NCI-H1092 treated with DMSO at 0.1 percent for 48 hours (cell line): Measurements from ENCODE around the gene BABAM2.

Source experiments
- DNase-seq: peaks from one replicate; lab custom pipeline; 2025; lab: John Stamatoyannopoulos, UW

Gene BABAM2

DNA sequence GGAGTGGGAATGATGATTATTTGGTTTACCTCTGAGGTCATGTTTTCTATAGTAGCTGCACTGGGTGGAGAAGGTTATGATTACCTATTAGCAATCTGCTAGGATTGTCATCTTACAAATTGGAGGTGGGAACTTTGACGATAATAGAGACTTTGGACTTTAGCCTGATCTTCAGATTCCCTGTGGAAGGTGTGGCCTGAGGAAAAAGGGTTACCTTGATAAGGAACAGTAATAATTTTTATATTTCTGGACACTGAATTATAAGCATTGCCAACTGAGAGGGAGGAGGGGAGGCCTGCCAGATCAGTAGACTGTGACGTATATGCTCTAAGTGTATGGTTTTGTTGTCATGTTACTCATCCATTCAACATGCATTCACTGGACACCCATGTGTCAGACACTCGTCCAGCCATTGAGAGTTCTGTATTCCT, 318.7 kb downstream of the BABAM2 start:
- no peak for DNase-seq

DNA sequence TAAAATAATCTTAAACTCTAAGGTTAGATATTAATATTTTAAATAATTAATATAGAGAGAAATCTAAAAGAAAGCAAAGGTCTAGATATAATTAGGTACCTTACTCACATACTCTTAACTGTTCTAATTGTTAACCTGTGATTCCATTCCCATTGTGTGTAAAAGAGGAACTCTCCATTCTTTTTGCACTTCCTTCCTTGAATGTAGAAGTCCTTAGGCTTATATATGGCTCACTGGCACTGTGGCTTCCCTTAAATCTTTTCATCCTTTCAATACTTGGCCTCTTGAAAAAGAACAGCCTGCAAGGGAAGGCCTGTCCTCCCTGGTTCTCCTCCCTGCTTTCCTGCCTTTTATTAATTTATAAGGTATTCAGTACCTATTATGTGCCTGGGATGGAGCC, 319.3 kb downstream of the BABAM2 start:
- DNase-seq = no peak

DNA sequence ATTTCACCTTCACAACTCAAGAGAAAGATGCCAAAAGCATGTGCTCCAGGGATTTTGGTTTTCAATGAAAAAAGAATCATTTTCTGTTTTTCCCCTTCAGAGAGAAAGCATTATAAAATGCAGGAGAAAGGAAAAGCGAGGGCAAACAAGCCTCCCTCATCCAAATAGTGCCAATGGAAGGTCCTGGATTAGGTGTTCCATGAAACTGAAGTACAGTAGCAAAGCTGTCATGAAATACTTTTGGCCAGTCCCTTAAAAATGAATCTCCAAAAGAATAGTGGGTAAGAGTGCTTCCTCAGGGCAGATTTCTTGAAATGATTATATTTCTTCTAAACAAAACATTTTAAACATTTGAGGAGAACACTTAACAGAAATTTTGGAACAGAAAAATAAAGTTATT, 320.0 kb downstream of the BABAM2 start:
- DNase-seq = no peak

DNA sequence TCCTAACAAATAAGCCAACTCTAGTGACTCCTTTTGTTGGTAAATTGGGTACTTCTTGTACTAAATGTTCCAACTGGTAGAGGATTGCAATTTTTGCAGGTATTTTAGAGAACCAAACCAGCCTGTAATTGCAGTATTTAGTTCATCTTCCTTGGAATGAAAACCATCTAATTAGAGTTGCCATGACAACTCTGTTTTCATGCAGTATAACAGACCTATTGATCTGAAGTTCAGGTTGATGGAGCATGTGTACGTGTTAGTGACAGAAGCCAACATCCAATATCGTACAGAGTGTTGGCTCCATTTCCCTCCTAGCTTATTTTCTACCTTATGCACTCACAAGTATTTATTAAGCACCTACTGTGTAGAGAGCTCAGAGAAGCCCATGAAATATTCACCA, 325.8 kb downstream of the BABAM2 start:
- no peak for DNase-seq

DNA sequence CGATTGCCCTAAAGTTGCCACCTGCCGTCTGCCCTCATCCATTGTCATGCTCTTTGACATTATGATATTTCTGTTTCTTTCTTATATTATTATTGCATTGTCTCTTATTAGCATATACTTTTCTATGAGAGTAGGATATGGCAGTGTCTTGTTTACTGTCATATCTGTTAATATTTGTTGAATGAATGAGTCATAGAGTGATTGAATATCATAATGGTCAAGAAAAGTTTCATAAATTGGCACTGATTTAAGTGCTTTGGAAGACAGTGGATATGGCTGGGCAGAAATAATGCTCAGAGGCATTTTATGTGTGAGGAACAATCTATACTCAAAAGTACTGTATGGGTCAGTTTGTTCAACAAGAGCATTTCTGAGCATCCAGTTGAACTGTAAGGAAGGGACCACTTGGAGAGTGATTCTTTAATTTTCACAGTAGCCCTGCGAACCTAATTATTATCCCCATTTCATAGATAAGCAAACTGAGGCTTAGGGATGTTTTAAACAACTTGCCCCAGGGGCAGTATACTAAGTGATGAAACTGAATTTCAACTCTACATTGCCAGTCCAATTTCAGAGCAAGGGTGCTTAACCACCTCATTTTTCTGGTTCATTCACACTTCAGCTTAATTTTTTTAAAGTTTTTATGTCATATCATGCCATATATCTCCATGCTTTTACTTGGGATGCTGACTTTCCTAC, 326.7 kb downstream of the BABAM2 start:
- DNase-seq = no peak

DNA sequence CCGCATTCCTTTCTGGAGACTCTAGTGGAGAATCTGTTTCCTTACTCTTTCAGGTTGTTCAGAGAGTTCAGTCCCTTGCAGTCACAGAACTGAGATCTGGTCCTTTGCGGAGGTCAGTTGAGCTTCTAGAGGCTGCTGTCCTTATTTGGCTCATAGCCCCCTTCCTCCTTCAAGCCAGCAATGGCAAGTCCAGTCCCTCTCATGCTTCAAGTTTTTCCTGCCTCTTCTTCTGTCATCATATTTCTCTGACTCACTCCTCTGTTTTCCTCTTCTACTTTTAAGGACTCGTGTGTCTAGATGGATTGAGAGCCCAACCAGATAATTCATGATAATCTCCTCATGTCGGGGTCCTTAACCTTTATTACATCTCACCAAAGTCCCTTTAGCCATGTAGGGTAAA, 328.6 kb downstream of the BABAM2 start:
- no peak for DNase-seq

DNA sequence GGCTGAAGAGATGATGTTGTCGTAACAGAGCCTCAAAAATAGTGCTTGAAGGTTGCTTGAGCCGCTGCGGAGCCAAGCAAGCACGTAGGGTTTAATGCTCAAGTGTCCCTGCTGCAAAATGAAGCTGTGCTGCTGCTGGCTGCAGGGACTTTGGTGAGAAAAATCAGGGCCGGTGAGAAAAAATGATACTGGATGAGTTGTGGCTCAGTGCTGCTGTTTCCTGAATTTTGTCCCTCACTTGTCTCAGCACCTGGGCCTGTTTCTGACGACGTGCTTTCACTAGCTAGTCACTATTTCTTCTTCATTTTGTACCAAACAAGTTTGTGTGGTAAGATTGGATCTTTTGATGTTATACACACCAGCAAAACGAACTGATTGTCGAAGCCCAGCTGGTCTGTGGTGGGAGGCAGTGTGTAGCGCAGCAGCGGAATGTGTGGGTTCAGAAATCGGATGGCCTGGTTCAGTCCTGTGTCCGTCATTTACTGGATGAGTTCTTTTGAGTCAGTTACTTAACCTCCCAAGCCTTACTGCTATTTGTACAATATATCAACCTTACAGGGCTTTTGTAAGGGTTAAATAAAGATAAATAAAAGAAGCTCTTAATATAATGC, 329.3 kb downstream of the BABAM2 start:
- DNase-seq = no peak

DNA sequence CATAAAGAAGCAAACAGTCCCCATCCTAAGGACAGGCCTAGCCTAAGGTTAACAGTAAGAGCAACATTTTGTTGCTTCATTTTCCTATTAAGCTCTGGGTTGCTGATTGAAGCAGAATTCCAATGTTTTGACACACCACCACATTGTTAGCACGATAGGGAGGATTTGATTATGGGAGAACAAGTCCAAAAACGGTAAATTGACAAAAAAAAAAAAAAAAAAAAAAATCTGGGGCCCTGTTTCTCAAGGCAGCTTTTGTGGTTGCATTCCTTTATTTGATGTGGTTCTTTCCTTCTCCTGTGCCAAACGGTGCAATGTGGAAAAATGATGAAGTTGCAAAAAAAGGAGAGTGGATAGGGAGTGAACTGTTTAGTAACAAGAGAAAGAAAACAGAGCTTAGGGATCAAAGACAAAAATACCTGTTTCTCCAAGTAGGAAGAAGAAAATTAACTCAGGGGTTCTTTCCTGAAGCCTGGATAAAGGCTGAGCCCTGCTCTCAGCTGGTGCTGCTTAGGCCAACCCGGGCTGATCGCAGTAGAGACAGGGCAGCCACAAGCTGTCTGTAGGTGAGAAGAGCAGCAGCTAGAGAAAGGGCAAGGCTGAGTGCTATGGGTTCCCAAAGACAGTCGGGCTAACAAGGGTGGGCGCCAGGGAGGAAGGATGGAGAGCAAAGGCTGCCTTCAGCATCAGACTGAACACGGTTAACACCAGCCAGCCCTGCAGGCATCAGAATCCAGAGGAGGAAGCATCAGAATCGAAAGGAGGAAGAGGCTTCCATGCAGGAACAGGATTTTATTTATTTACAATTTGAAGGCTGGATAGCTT, 334.3 kb downstream of the BABAM2 start:
- no peak for DNase-seq

DNA sequence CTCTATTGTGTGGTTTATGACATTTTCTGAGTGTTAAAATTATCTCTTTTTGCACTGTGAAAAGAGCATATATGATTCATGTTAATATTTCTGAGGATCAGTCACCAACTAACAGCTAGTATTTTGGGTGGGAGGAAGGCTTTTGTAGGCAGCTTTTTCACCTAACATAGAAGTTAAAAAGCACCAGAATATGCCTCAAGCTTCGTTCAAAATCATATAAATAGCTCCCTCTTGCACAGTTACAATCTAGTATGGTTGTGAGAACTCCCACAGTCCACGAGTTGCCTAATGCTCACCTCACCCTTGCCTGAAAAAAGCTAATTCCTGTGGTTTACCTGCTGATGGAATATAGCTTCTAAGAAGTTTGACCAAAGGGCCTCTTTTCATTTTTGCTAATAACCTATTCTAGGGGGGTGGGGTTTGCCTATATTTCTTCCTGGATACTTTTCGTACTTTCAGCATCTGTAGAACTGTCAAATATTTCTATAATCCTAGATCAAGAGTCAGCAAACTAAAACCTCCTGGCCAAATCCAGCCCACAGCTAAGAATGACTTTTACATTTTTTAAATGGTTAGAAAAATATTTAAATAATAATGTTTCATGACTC, 335.0 kb downstream of the BABAM2 start:
- no peak for DNase-seq

DNA sequence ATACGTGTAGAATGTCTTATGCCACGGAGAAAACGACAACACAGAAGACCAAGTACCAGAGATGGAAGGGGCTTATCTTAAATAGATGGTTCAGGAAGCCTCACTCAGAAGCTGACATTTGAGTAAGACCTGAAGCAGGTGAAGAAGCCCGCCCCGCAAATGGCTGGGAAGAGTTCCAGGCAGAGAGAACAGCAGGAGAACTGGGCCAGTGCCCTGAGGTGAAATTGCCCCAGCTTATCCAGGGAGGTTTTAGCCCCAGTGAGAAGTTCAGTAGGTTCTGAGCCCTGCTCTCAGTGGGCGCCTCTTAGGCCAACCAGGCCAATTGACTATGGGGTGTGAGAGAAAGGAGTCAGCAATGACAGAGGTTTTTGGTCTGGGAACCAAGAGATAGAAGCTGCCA, 336.0 kb downstream of the BABAM2 start:
- DNase-seq = no peak

DNA sequence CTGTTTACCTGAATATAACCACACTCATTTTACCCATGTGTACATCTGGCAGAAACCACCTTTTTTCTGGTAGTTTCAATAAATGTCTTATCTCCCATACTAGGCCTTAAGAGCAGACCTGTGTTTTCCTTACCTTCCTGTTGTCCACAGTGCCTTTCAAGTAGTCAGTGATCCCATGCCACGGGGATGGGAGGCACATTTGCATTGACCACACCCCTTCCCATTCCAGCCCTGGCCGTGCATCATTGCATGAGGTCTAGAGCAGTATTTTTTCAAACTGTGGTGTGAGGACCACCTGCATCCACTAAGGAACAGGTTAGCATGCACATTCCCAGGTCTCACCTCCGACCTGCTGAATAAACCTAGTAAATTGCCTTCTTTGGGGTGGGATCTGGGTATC, 337.0 kb downstream of the BABAM2 start:
- DNase-seq = no peak

DNA sequence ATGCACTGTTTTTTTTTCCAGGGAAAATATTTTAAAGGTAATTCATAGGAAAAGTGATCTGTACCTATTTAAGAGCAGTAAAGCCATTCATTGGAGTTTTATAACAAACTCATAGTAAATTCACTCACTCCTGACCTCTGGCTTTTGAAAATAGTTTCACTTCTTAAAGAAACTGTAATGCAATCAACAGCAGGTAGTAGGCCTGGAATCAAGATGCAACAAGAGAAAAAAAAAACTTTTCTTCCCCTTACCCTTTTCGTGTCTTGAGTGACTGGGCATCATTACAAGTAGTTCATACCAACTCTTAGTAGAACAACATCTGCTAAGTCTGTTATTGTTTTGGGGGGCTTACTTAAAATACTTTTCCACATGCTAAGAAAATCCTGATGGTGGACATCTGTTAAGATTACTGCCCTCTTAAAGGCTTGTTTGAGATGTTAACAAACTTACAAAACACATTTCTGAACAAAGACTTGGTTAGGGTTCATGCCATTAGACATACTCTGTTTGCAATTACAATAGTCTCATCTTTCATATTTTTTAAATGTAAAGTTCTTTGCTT, 338.0 kb downstream of the BABAM2 start:
- no peak for DNase-seq

DNA sequence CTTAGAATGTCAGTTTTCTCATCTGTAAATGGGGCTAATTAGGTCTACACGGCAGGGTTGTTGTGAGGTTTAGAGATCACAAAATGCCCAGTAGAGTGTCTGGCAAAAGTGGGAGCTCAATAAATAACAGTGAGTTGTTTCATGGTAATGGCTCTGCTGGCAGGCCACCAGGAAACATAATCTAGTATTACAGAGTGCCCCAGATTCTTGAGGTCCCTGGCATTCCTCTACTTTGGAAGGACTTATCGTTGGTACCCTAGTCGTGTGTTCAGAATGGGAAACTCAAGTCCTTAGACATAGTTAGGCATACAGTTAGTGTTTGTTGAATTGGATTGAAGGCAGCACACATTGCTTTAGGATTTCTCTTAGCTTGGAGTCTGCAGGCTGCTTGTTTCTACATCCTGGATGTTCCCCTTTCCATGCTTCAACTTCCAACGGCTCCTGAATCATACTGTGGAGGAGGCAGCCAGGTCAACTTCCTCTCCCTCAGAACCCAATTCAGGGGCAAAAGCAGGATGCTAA, 340.6 kb downstream of the BABAM2 start:
- DNase-seq = no peak

DNA sequence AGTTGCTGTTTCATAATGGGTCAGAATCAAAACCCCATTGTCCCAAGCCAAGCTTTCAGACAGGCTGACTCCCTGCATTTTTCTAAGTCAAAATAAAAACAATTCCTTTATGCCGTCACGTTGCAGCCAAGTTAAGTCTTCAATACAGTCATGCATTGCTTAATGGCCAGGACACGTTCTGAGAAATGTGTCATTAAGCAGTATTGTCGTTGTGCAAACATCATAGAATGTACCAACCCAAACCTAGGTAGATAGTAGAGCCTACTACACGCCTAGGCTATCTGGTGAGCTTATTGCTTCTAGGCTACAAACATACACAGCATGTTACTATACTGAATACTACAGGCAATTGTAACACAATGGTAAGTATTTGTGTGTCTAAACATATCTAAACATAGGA, 341.8 kb downstream of the BABAM2 start:
- no peak for DNase-seq

DNA sequence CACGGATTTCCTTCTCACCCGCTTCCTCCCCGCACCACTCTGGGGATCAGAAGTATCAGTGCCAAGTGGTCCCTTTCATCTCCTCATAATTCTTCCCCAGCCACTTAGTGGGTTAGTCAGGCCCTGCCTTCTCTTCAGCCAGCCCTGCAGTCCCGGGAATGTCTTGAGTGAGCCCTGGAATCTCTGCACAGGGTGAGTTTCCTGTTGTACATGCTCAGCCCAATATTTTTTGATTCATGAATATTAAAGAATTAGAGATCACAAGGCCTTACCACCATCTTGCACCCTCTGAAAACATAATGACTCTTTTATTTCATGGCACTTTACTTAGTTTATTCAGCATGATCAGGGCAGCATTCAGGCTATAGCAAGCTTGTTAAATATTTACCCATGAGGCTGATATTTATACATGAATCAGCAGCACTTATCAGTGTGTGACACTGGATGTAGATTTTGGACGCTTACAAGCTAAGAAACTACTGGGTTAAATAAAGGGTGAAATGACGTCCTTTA, 342.7 kb downstream of the BABAM2 start:
- no peak for DNase-seq

DNA sequence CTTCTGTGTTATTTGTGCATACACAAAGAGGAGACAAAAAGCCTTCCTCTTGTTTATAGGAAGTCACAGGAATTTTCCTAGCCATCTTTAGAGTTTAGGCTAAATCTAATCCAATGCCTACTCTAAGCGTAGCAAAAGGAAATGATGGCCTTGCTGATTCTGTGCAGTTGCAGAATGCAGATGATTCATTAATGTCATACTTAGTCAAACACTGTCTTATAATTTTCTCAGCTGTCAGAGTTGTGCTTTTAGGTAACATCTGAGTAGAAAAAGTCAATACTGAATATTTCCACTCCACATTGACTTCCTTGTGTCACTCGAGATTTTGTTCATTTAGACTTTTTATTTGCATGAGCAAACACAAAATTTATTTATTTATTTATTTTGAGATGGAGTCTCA, 344.3 kb downstream of the BABAM2 start:
- no peak for DNase-seq

DNA sequence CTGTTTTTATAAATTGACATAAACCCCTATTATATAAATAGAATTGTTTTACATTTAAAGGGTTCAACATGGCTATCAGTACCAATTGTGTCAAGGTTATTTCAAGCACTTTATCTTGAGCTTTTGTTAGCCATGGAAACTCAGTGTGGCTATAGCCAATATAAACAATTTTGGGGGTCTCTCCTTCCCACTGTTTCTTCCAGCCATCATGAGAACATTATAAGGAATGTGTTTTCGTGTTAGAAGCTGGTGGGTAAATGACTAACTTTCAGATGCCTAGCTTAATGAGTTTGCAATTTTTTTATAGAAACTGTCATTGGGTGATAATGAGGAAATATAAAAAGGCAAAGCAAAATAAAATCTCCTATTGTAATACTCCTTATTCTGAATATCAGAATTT, 348.7 kb downstream of the BABAM2 start:
- no peak for DNase-seq

DNA sequence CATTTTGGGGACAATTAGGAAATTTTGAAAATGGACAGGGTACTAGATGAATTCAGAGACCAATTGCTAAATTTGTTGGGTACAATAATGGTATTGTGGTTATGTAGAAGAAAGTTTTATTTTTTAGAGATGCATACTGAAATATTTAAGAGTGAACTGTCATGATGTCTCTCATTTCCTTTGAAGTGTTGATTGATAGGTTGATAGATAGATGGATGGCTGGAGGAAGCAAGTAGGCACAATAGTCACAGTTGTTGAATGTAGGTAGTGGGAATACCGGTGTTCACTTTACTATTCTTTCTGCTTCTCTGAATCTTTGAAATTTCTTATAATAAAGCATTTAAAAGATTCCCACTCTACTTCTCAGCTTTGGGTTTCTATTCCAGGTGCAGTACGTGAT, 350.4 kb downstream of the BABAM2 start:
- DNase-seq = no peak

DNA sequence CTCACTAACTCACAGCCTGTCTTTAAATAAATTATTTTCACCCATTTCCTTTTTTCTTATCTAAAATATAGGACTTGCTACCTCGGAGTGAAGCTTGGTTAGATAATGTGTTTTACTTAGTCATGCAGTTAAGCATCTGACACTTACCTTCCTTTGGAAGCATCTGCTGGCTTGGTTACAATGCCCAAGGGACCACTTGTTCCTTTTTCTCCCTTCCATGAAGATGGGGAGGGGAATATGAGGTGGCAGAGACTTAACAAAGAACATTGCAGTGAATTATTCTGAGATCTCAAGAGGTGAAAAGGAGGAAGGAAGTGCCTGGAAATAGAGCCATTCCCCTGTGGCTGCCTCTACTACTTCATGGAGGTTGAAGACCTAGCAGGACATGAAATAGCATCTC, 356.8 kb downstream of the BABAM2 start:
- DNase-seq = no peak

DNA sequence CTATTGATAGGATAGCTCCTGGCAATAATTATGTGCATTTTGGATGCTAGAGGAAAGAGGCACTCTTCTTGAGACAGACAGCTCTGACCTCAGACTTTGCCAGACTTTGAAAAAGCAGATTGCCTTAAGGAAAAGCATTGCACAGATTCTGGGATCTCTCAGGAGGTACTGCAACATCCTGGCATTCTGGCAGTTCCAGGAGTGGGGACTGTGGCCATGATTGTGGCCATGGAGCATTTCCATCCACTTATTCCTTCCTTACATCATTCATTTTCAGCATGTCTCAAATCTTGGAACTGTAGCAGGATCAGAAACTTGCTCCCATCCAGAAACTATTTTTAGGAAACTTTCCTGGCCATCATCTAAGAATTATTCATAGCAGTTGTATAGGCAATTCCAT, 357.2 kb downstream of the BABAM2 start:
- DNase-seq = no peak

DNA sequence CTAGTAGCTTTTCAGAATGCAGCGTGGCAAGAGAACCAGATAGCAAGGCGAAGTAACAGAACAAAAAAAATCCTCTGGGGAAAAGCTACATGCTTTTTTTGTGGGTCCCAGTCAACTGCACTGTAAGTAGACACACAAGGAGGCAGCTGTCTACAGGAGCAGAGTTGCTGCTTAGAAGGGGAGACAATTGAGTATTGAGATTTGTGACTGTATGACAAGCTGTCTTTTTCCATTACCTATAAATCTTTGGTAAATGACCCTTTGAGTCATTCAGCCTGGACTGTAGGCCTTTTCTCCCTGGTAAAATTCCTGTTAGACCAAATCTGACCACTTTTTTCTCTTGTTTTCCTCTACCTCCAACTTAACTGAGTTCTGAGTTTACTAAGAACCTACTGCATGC, 358.0 kb downstream of the BABAM2 start:
- DNase-seq = no peak

DNA sequence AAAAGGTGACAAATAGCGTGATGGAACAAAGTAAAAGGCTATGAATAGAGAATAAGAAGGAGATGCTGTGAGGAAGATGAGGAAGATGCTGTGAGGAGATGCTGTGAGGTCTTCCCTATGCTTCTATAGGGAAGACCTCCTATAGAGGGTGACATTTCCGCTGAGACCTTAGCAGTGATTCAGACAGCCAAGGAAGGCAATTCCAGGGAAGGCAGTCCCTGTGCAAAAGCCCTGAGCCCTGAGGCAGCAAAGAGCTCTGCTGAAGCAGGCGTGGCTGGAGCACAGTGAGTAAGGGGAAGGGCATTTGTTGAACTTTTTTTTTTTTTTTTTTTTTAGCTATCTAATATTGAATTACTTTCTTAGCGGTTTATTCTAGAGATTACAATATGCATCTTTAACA, 359.5 kb downstream of the BABAM2 start:
- DNase-seq = no peak
